Measurements from ENCODE around the gene KCNQ1. TPM values are rescaled to one million over a fixed set of nuclear protein-coding genes. Genes with fewer than 3 reads are reported as not detected.
A peak's percentile ranks its signal among the peaks of the same experiment; 100 is the strongest.

Gene KCNQ1
- total and polyA plus RNA-seq, 2 of the 13 experiments (the other 11 are each of a cell fraction or from before 2014, with no cell fraction given): 0.02 to 0.08 TPM

DNA sequence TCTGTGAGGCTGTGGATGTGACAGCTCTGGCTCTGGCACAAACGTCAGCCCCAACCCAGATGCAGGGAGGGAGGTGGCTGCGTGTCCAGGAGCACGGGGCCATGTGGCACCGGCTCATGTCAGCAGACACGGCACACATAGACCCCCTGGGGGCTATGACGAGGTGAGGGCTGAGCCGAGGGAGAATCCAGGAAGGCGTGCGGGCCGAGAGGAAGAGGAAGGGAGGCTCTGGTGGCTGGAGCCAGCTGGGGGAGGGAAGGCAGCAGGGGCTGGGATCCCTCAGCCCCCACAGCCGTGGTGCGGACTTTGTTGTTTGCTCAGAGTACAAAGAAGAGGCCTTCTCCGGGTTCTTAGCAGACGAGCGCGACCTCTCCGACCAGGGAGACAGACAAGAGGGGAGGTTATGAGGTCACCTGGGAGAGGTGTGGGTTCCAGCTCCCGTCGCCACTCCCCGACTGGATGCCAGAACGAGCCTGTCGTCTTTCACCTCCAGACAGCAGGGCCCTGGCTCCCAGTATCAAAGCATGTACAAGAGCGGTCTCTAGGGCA lies 394.7 kb downstream of the KCNQ1 start (continued):
- TF ChIP-seq ZNF558 (CRISPR knock-in tag; IDR thresholded peaks at IDR 0.05; ENCODE audit: borderline replicate concordance) (no peak), ZNF883 (CRISPR knock-in tag; IDR thresholded peaks at IDR 0.05; ENCODE audit: not compliant biosample characterization) (no peak), ZNF570 (CRISPR knock-in tag; IDR thresholded peaks at IDR 0.05; ENCODE audit: borderline replicate concordance) (no peak), ZNF652 (CRISPR knock-in tag; IDR thresholded peaks at IDR 0.05; ENCODE audit: borderline replicate concordance, low read depth) (no peak), ZNF841 (CRISPR knock-in tag; IDR thresholded peaks at IDR 0.05; ENCODE audit: borderline replicate concordance) (no peak), SCMH1 (CRISPR knock-in tag; IDR thresholded peaks at IDR 0.05; ENCODE audit: borderline replicate concordance) (no peak), ESRRA (CRISPR knock-in tag; IDR thresholded peaks at IDR 0.05; ENCODE audit: low read depth) (no peak), ZNF282 (IDR thresholded peaks at IDR 0.05; ENCODE audit: partially characterized antibody) (no peak), ATF1 (CRISPR knock-in tag; IDR thresholded peaks at IDR 0.05) (no peak), RFX3 (CRISPR knock-in tag; IDR thresholded peaks at IDR 0.05) (no peak), ZNF629 (CRISPR knock-in tag; conservative IDR thresholded peaks at IDR 0.05) (no peak), ZNF136 (CRISPR knock-in tag; IDR thresholded peaks at IDR 0.05; ENCODE audit: low read depth) (no peak), HNRNPL (IDR thresholded peaks at IDR 0.05; ENCODE audit: low read depth, low read length) (0 out of 2 replicates have a peak, but pooled peaks have one; percentile 0), ZNF547 (CRISPR knock-in tag; IDR thresholded peaks at IDR 0.05) (0 out of 2 replicates have a peak, but pooled peaks have one; percentile 23), MATR3 (CRISPR knock-in tag; IDR thresholded peaks at IDR 0.05) (no peak), HNRNPK (IDR thresholded peaks at IDR 0.05; ENCODE audit: low read depth, low read length, poor library complexity, severe bottlenecking) (no peak)
- TF ChIP-seq, protein P1, sequence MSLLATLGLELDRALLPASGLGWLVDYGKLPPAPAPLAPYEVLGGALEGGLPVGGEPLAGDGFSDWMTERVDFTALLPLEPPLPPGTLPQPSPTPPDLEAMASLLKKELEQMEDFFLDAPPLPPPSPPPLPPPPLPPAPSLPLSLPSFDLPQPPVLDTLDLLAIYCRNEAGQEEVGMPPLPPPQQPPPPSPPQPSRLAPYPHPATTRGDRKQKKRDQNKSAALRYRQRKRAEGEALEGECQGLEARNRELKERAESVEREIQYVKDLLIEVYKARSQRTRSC (CRISPR knock-in tag; IDR thresholded peaks at IDR 0.05; ENCODE audit: low read depth): no peak
- TF ChIP-seq, protein P2, sequence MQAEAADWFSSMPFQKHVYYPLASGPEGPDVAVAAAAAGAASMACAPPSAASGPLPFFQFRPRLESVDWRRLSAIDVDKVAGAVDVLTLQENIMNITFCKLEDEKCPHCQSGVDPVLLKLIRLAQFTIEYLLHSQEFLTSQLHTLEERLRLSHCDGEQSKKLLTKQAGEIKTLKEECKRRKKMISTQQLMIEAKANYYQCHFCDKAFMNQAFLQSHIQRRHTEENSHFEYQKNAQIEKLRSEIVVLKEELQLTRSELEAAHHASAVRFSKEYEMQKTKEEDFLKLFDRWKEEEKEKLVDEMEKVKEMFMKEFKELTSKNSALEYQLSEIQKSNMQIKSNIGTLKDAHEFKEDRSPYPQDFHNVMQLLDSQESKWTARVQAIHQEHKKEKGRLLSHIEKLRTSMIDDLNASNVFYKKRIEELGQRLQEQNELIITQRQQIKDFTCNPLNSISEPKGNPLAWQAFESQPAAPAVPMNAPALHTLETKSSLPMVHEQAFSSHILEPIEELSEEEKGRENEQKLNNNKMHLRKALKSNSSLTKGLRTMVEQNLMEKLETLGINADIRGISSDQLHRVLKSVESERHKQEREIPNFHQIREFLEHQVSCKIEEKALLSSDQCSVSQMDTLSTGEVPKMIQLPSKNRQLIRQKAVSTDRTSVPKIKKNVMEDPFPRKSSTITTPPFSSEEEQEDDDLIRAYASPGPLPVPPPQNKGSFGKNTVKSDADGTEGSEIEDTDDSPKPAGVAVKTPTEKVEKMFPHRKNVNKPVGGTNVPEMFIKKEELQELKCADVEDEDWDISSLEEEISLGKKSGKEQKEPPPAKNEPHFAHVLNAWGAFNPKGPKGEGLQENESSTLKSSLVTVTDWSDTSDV (CRISPR knock-in tag; IDR thresholded peaks at IDR 0.05): no peak
- TF ChIP-seq, protein P3, sequence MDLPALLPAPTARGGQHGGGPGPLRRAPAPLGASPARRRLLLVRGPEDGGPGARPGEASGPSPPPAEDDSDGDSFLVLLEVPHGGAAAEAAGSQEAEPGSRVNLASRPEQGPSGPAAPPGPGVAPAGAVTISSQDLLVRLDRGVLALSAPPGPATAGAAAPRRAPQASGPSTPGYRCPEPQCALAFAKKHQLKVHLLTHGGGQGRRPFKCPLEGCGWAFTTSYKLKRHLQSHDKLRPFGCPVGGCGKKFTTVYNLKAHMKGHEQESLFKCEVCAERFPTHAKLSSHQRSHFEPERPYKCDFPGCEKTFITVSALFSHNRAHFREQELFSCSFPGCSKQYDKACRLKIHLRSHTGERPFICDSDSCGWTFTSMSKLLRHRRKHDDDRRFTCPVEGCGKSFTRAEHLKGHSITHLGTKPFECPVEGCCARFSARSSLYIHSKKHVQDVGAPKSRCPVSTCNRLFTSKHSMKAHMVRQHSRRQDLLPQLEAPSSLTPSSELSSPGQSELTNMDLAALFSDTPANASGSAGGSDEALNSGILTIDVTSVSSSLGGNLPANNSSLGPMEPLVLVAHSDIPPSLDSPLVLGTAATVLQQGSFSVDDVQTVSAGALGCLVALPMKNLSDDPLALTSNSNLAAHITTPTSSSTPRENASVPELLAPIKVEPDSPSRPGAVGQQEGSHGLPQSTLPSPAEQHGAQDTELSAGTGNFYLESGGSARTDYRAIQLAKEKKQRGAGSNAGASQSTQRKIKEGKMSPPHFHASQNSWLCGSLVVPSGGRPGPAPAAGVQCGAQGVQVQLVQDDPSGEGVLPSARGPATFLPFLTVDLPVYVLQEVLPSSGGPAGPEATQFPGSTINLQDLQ (CRISPR knock-in tag; IDR thresholded peaks at IDR 0.05): no peak
- TF ChIP-seq, protein P4, sequence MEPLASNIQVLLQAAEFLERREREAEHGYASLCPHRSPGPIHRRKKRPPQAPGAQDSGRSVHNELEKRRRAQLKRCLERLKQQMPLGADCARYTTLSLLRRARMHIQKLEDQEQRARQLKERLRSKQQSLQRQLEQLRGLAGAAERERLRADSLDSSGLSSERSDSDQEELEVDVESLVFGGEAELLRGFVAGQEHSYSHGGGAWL (CRISPR knock-in tag; IDR thresholded peaks at IDR 0.05): no peak
- TF ChIP-seq, protein P5, sequence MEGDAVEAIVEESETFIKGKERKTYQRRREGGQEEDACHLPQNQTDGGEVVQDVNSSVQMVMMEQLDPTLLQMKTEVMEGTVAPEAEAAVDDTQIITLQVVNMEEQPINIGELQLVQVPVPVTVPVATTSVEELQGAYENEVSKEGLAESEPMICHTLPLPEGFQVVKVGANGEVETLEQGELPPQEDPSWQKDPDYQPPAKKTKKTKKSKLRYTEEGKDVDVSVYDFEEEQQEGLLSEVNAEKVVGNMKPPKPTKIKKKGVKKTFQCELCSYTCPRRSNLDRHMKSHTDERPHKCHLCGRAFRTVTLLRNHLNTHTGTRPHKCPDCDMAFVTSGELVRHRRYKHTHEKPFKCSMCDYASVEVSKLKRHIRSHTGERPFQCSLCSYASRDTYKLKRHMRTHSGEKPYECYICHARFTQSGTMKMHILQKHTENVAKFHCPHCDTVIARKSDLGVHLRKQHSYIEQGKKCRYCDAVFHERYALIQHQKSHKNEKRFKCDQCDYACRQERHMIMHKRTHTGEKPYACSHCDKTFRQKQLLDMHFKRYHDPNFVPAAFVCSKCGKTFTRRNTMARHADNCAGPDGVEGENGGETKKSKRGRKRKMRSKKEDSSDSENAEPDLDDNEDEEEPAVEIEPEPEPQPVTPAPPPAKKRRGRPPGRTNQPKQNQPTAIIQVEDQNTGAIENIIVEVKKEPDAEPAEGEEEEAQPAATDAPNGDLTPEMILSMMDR (CRISPR knock-in tag; IDR thresholded peaks at IDR 0.05): no peak

Data from HepG2 (cell line).